Heart left ventricle (tissue), 13 donors: ENCODE results near the gene GPR22.

Experiments used
- CTCF ChIP-seq, 12 donors: fragments of 200-600 bp; sonication (generic) in 4 of 12; IDR thresholded peaks; one replicate each; pipeline versions ENCODE4 v1.5.0 to v1.8.0; 2018 to 2022; ENCODE audit warnings: antibody characterized with exemption in 12 of 12, mild to moderate bottlenecking in 5 of 12
- POLR2A ChIP-seq, 2 donors: fragments of 450-650 bp; IDR thresholded peaks; one replicate each; pipeline ENCODE4 v1.6.1; 2017; ENCODE audit warnings: antibody characterized with exemption in 2 of 2, mild to moderate bottlenecking in 2 of 2, moderate library complexity in 2 of 2
- donor health status: ischemic (EF 13 %, LVEDD 7.1; RV severe dilation, severe dysfunction).
- donor health status: DM: no; HTN: yes; CAD: no.
- donor health status: DM: no; HTN: no; CAD: no.
- donor health status: ischemic (EF 25% LVEDD 6.9; RV normal size, moderate dysfunction).
- donor health status: ischemic (EF 25% LVEDD 5.7; RV mildly dilated, moderate dysfunction).
- donor health status: ischemic (EF 35%, LVEDD 5.7; RV mildly dilated, moderate dysfunction).
- donor health status: nonischemic (EF 11% LVEDD 7.7; RV severe dilation, severe dysfunction).
- donor health status: DM: yes; HTN: yes; CAD: no.
- donor health status: PGD.
- donor health status: ischemic (EF 29% LVEDD 5.4; RV normal size, mild dysfunction).
- donor health status: nonischemic (EF 23%, LVEDD 6.1; RV moderate dilation, normal function).

GRCh38 chr7:107463139-107464078 lies 6.4 kb upstream of the GPR22 start:
- TF ChIP-seq CTCF (IDR thresholded peaks at IDR 0.05) (peak; percentile 53 to 90 (median 78)), POLR2A (IDR thresholded peaks at IDR 0.05) (no peak)
